Kidney epithelial cell (primary cell): Measurements from ENCODE around the gene SNAP25. TPM values are rescaled to one million over a fixed set of nuclear protein-coding genes. Genes with fewer than 3 reads are reported as not detected.

Source experiments
- DNase-seq: peaks from one replicate; pipeline ENCODE4 v3.0.0-alpha.2; 2010; ENCODE audit warnings: low read depth
- H3K27me3 ChIP-seq: 2 replicates; pipeline ENCODE4 v1.6.0; 2011; ENCODE audit warnings: low read length; ENCODE audit not compliant: control insufficient read depth, insufficient read depth
- H3K36me3 ChIP-seq: 2 replicates; pipeline ENCODE4 v1.5.1; 2011; ENCODE audit warnings: low read length; ENCODE audit not compliant: control insufficient read depth, insufficient read depth
- H3K4me3 ChIP-seq: 2 replicates; pipeline ENCODE4 v1.5.1; 2011; ENCODE audit warnings: low read depth, mild to moderate bottlenecking, control low read depth, low read length
- total RNA-seq: library from RNA; depleted of rRNA; stranded (reverse); fragments of >200 nt; gene quantifications from 2 replicates; pipeline ENCODE4 v1.2.3, GENCODE V29; 2015
- TF ChIP-seq, protein P1 (sequence below): IDR thresholded peaks from 2 replicates; pipeline ENCODE4 v1.5.1; 2011; ENCODE audit warnings: mild to moderate bottlenecking, moderate library complexity, low read length, control low read depth, inconsistent platforms; ENCODE audit not compliant: insufficient read depth, poor library complexity, severe bottlenecking

Gene SNAP25
- total RNA-seq, 1 donor from 2014 or later: 1.0 TPM

DNA sequence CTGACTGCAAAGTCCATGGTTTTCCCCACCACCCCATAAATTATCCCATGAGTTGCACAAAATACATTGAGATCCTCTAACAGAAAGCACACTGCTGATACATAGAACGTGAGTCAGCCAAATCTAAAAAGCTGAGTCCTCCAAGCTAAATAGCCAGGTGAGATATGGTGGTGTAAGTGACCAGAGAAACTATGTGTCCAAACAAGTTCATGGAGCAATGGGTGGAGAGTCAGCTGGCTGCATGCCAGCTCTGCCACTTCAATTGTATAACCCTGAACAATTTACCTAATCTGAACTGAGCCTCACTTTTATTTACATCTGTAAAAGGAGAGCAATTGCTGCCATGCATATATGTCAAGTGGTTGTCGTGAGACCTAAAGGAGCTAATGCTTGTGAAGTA, 9.7 kb downstream of the SNAP25 start:
- no peak for DNase-seq
- Histone ChIP-seq H3K4me3 (no peak overlapping the region), H3K36me3 (no peaks in the 10 kb centered on the region), H3K27me3 (no peaks in the 10 kb centered on the region)
- TF ChIP-seq, protein P1, sequence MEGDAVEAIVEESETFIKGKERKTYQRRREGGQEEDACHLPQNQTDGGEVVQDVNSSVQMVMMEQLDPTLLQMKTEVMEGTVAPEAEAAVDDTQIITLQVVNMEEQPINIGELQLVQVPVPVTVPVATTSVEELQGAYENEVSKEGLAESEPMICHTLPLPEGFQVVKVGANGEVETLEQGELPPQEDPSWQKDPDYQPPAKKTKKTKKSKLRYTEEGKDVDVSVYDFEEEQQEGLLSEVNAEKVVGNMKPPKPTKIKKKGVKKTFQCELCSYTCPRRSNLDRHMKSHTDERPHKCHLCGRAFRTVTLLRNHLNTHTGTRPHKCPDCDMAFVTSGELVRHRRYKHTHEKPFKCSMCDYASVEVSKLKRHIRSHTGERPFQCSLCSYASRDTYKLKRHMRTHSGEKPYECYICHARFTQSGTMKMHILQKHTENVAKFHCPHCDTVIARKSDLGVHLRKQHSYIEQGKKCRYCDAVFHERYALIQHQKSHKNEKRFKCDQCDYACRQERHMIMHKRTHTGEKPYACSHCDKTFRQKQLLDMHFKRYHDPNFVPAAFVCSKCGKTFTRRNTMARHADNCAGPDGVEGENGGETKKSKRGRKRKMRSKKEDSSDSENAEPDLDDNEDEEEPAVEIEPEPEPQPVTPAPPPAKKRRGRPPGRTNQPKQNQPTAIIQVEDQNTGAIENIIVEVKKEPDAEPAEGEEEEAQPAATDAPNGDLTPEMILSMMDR: no peak

DNA sequence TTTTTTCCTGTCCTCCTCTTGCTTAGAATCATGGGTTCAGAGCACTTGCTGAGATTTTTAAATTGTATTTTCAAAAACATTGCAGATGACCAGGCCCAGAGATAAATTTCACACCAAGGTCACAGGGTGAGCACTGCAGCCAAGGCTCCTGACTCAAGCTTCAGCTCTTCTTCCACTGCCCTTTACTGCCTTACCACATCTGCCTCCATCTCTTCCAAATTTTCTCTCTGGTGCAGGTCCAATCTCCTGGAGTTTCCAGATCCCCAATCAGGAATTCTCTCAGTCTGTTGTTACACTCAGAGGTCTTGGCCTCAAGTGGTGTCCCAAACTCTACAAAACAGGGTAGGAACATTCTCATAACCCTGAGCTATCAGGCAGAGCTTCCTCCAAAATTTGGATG, 12.7 kb downstream of the SNAP25 start:
- Histone ChIP-seq H3K36me3 (no peaks in the 10 kb centered on the region), H3K27me3 (no peaks in the 10 kb centered on the region), H3K4me3 (no peak overlapping the region)
- TF ChIP-seq, protein P1: no peak
- DNase-seq: no peak

DNA sequence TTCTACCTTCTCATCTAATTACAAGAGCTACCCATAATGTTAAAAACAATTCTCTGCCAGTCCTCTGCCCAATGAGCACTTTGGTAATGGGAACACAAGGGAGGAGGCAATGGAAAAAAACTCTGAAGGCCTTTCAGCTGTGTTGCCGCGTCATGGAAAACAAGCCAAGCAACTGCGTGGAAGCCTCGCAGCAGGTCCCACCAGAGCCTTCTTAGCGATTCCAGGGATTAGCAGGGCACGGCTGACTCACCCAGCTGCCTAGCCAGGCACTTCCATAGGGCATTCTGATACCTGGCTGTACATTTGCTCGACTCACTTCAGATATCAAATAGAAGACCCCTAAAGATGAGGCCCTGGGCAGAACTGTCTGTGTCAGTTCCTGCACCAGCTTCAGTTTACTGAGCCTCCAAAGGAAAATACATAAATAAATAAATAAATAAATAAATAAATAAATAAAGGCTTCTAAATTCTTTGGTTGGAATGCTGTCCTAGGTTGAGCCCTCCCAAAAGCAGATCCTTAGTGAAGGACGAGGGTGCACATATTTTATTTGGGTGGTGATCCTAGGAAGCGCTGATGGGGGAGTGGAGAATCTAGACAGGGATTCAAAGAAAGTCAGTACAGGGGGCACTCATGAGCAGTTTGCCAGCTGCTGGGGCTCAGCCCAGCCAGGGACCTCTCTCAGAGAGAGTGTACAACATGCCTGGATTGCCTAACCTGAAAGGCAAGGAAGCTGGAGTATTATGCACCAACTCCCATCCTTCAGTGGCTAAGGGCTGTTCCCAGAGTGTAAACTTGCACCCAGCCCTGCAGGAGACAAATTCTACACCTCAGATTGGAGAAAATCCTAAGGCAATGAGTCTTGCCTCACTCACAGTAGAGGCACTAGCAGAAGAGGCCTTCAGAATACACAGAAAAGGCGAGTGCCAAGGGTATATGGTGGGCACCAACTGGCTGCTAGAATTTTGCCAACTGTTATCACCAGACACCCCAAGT, 18.2 kb downstream of the SNAP25 start:
- H3K36me3 ChIP-seq: no peaks in the 10 kb centered on the region
- H3K4me3 ChIP-seq: no peak overlapping the region
- H3K27me3 ChIP-seq: no peaks in the 10 kb centered on the region
- TF ChIP-seq, protein P1: no peak
- no peak for DNase-seq

DNA sequence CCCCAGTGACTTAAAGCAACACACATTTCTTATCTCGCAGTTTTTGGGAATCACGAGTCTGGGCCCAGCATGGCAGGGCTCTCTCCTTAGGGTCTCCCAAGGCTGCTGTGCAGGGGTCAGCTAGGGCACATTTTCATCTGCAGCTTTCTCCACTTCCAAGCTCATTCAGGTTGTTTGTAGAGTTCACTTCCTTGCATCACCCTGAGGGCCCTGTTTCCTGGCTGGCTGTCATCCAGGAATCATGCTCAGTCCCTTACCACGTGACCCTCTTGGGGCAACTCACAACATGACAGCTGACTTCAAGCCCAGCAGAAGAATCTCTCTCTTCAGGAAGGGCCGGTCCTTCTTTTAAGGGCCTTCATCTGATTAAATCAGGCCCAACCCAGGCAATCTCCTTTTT, 21.3 kb downstream of the SNAP25 start:
- Histone ChIP-seq H3K36me3 (no peaks in the 10 kb centered on the region), H3K4me3 (no peak overlapping the region), H3K27me3 (no peaks in the 10 kb centered on the region)
- TF ChIP-seq, protein P1: no peak
- no peak for DNase-seq

DNA sequence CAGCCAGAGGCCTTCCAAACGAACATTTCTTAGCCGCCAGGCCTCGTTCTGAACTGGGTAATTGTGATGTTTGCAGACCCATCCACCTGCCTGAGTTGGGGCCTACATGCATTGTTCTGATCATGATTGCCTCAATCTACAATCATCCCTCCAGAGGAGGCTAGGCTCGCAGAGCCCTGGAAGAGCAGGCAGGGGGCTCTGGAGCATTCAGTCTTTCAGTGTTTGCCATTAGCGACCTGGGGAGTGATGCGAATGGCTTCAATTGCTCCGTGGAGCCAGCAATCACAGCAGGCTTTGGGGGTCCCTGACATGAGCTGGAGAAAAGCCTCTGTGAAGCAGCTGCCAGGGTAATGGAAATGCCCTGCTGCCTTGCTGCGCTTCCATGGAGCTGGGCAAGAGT, 22.0 kb downstream of the SNAP25 start:
- H3K27me3 ChIP-seq: no peaks in the 10 kb centered on the region
- DNase-seq: no peak
- no peaks in the 10 kb centered on the region for H3K36me3 ChIP-seq
- H3K4me3 ChIP-seq: no peak overlapping the region
- TF ChIP-seq, protein P1: no peak

DNA sequence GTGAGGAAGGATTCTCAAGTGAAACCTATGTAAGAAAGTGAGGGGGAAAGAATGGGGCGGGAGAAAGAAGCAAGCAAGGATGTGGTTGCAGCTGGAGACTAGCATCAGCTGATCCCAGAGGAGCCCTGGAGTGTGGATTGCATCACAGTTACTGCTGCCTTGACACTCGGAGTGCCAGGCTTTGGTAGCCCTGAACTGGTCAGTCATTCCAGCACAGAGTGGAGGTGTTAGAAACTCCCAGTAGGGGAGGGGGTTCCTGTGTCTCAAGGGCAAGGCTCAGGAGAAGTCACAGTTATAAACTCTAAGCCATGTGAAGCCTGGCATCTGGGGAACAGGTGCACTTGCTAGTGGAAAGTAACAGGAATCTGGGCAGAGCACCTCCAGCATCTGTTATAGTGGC, 23.5 kb downstream of the SNAP25 start:
- TF ChIP-seq, protein P1: no peak
- Histone ChIP-seq H3K36me3 (no peaks in the 10 kb centered on the region), H3K27me3 (no peaks in the 10 kb centered on the region), H3K4me3 (no peak overlapping the region)
- DNase-seq: no peak
